Ishikawa (cell line): Measurements from ENCODE around the gene MDP1.

Experiments used
- CEBPB ChIP-seq: IDR thresholded peaks from 2 replicates; pipeline ENCODE4 v1.6.1; 2012
- USF1 ChIP-seq: IDR thresholded peaks from 2 replicates; pipeline ENCODE4 v1.6.1; 2012

DNA sequence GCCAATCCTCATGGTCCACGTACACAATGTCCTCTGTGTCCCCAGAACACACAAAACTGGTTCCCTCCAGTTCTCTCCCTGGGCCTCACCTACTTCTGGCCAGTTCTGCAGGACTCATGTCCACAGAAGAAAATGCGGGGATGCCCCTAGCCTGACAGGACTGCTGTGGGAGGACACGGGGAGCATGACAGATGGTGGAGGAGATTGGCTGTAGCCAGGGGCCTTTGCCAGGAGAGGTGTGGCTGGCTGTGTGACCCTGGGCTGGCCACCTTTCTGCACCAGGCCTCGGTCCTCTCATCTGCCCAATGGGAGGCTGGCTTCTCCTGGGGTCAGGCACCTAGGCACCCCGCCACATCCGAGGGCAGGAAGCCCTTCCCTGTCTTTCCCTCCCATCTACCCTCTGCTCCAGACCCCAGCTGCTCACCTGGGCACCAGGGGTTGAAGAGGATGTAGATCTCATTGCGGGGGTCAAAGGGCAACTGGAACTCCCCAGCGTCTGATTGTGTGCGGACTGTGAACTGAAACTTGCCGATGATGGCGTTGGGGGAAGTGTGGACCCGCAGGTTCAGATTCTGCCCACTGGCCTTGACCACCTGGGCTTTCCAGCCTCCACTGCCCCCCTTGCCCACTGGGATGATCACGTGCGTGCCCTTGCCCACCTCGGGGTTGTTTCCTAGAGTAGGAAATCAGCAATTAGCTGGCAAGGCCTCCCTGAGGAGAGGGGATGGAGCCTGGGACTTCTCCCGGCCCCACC, 44.3 kb upstream of the MDP1 start:
- TF ChIP-seq USF1 = no peak
- TF ChIP-seq CEBPB = no peak
